Loucy (cell line): Measurements from ENCODE around the gene SORCS2.

Experiments
- CTCF ChIP-seq: fragments of 200-600 bp; sonication (generic); conservative IDR thresholded peaks from 2 replicates; pipeline ENCODE4 v1.5.1; 2014; ENCODE audit warnings: mild to moderate bottlenecking, antibody characterized with exemption, low read length
- EZH2phosphoT487 ChIP-seq: fragments of 200-600 bp; IDR thresholded peaks from 2 replicates; pipeline ENCODE4 v1.6.1; 2018; ENCODE audit warnings: antibody characterized with exemption, mild to moderate bottlenecking, moderate library complexity, borderline replicate concordance

- TF ChIP-seq EZH2phosphoT487 (no peak), CTCF (no peak)
Observed at GRCh38 chr4:7500404-7500803, 308.1 kb downstream of the SORCS2 start.
